Renal cortical epithelial cell (primary cell): ENCODE results near the gene KIF1B. TPM values are rescaled to one million over a fixed set of nuclear protein-coding genes. Genes with fewer than 3 reads are reported as not detected.
"Not testable (repeated sequence)": the region's sequence is repeated elsewhere in the genome, so short reads cannot be mapped to it uniquely, and the experiment has no call there.

Experiments
- DNase-seq: peaks from one replicate; pipeline ENCODE4 v3.0.0-alpha.2; 2011; ENCODE audit warnings: low read depth
- total RNA-seq: library from RNA; depleted of rRNA; stranded (reverse); fragments of >200 nt; gene quantifications from 2 replicates; pipeline ENCODE4 v1.2.3, GENCODE V29; 2014

The KIF1B gene
- total RNA-seq, 1 donor from 2014 or later: 54.8 TPM

DNA sequence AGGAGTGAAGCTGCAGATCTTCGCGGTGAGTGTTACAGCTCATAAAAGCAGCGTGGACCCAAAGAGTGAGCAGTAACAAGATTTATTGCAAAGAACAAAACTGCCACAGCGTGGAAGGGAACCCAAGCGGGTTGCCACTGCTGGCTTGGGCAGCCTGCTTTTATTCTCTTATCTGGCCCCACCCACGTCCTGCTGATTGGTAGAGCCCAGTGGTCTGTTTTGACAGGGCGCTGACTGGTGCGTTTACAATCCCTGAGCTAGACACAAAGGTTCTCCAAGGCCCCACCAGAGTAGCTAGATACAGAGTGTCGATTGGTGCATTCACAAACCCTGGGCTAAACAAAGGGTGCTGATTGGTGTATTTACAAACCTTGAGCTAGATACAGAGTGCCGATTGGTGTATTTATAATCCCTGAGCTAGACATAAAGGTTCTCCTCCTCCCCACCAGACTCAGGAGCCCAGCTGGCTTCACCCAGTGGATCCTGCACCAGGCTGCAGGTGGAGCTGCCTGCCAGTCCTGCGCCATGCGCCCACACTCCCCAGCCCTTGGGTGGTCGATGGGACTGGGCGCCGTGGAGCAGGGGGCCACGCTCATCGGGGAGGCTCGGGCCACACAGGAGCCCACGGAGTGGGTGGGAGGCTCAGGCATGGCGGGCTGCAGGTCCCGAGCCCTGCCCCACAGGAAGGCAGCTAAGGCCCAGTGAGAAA lies 215.6 kb downstream of the KIF1B start:
- peak; percentile 18 for DNase-seq

- DNase-seq: not testable (repeated sequence)
These were observed 216.1 kb downstream of the KIF1B start for GRCh38 chr1:10426535-10426848.

DNA sequence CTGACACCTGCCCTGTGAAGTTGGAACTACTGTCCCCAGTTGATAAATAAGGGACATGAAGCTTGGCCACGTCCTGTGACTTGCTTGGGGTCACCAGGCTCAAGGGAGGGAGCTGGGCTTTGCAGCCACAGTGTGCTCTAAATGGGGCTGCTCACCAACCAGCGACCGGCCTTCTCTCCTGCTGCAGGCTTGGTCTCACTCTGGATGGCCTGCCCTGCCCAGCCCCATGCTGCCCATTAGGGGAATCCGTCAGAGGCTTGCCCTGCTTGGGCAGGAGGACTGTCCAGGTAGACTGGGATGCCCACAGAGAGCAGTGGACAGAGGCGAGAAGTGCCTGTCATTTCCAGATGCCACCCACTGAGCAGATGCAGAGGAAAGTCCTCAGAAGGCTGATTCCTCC lies 218.6 kb downstream of the KIF1B start:
- DNase-seq: no peak

- DNase-seq: no peak
These were observed 219.5 kb downstream of the KIF1B start for GRCh38 chr1:10429868-10430215.

DNA sequence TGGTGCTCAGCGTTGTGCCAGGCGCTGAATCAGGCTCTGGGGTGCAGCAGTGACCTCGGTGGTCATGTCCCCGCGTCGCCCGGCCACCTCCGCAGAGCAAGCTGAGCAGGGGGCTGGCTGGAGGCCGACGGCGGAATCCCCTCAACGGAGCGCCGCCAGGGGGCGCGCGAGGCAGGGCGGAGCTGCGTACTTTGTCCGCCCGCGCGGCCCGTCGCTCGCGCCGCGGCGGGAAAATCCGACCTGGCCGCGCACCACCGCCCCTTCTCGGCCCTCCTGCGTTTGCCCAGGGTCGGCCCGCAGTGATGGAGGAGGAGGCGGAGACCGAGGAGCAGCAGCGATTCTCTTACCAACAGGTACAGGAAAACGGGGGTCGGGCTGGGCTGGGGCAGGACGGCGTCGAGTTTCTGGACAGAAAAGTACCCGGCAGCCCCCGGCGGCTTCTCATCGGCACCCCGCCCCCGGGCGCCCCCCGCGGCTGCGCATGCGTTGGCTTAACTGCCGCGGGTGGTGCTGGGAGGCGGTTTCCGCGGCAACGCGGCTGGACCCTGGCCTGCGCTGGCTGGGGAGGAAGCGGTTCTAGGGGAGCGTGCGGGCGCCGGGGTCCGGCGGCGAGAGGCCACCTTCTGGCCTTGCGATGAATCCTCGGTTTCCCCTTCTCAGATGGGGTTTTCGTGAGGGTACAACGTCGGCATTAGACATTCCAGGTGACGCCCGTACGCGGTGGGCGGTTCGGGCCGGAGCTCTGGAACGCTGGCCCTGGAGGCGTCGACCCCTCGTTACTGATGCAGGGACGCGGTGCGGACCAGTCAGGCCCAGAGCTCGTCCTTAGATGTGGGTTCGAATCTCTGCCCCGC lies 220.1 kb downstream of the KIF1B start, which contains the start of gene CENPS:
CENPS (plus strand) TSS at position 218 of the 854 bp plus-strand sequence; CDS start at position 303, 85 bp downstream.
- DNase-seq: peak; percentile 48

Other genes with a start within 250 kb of the KIF1B start
- gene RBP7, start 213.3 kb upstream of the KIF1B start, total RNA-seq: 0.25 and 9.7 TPM in 2 replicates
- gene UBE4B, start 177.6 kb upstream of the KIF1B start, total RNA-seq: 17.7 and 45.8 TPM in 2 replicates
- gene PGD, start 188.5 kb downstream of the KIF1B start, total RNA-seq: 80.4 and 87.1 TPM in 2 replicates
- gene CENPS, start 219.9 kb downstream of the KIF1B start, total RNA-seq: 7.6 and 16.7 TPM in 2 replicates
- gene CORT, start 239.5 kb downstream of the KIF1B start, total RNA-seq: 0.69 TPM in 1 of 2 replicates, not detected in the other